ENCODE data around the gene IER2. TPM values are rescaled to one million over a fixed set of nuclear protein-coding genes. Genes with fewer than 3 reads are reported as not detected.

Gene IER2, protein sequence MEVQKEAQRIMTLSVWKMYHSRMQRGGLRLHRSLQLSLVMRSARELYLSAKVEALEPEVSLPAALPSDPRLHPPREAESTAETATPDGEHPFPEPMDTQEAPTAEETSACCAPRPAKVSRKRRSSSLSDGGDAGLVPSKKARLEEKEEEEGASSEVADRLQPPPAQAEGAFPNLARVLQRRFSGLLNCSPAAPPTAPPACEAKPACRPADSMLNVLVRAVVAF
- 64.2 and 101 TPM in 2 replicates for total RNA-seq
- polyA plus RNA-seq: 325 and 369 TPM in 2 replicates

DNA sequence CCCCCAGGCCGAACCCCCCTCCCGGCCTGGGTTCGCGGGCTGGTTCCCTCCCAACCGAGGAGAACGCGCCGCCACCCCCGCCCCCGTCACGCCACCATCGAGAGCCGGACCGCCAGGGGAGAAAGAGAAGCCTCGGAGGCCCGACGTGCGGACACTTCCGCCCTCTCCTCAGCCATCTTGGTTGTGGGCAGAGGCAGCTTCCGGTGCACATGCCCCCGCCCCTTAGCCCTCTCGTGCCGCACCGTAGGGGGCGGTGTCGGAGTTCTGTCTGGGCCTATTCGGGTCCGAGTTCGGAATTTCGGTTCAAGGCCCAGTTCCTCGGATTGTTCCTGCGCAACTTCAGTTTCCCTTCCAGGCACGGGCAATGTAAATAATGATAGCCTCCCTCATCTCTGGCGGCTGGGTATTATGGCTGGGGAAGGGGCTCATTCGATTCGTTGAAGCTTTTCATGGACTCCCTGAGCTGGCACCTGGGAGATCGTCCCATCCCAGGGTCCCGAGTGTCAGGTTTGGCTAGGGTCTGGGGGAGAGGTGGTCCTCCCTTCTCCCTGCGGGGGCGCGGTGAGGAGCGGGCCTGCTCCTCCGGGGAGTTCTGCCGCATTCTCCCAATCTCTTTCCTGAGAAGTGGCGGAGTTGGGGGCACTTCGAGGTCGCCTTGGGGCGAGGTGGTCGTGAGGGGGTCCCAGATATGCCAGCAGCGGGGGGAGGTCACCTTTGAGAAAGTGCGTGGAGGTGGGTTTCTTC, at the start of gene IER2, which contains the start of gene STX10:
Gene IER2 (plus strand): TSS at position 225 of the 744 bp plus-strand sequence. CDS start 2,776 bp downstream, outside the sequence.
Gene STX10 (minus strand): TSS at position 189 of the 744 bp plus-strand sequence. CDS start 202 bp downstream, outside the sequence.
- Histone ChIP-seq H3K9me3 (ENCODE audit: low read depth) (no peaks in the 10 kb centered on the region), H3K4me2 (peak within 1 kb of the TSS; percentile 95), H3K27me3 (no peaks in the 10 kb centered on the region), H3K4me3 (peak within 1 kb of the TSS; percentile 76), H3K4me1 (ENCODE audit: insufficient read depth) (peaks cover 15% of the 10 kb centered on the region), H4K20me1 (ENCODE audit: insufficient read depth, poor library complexity, severe bottlenecking) (peaks cover 16% of the 10 kb centered on the region), H3K79me2 (peaks cover 52% of the 10 kb centered on the region), H3K9me2 (replicated peaks; ENCODE audit: insufficient read depth) (no peaks in the 10 kb centered on the region), H3K36me3 (replicated peaks; ENCODE audit: insufficient read depth, low read depth) (no peaks in the 10 kb centered on the region), H2AFZ (peak within 1 kb of the TSS; percentile 81), H3K27ac (peak within 1 kb of the TSS; percentile 100)
- no peak for TF ChIP-seq EZH2 (IDR thresholded peaks at IDR 0.05; ENCODE audit: borderline replicate concordance)
- TF ChIP-seq, protein P1, sequence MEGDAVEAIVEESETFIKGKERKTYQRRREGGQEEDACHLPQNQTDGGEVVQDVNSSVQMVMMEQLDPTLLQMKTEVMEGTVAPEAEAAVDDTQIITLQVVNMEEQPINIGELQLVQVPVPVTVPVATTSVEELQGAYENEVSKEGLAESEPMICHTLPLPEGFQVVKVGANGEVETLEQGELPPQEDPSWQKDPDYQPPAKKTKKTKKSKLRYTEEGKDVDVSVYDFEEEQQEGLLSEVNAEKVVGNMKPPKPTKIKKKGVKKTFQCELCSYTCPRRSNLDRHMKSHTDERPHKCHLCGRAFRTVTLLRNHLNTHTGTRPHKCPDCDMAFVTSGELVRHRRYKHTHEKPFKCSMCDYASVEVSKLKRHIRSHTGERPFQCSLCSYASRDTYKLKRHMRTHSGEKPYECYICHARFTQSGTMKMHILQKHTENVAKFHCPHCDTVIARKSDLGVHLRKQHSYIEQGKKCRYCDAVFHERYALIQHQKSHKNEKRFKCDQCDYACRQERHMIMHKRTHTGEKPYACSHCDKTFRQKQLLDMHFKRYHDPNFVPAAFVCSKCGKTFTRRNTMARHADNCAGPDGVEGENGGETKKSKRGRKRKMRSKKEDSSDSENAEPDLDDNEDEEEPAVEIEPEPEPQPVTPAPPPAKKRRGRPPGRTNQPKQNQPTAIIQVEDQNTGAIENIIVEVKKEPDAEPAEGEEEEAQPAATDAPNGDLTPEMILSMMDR (IDR thresholded peaks at IDR 0.05; ENCODE audit: poor library complexity): peak; percentile 60
- 2% methylated on average over 44 of the region's 51 CpGs for WGBS (ENCODE audit: low lambda C conversion rate, missing lambda C conversion rate)
- peak; percentile 97 for DNase-seq (ENCODE audit: low spot score)

DNA sequence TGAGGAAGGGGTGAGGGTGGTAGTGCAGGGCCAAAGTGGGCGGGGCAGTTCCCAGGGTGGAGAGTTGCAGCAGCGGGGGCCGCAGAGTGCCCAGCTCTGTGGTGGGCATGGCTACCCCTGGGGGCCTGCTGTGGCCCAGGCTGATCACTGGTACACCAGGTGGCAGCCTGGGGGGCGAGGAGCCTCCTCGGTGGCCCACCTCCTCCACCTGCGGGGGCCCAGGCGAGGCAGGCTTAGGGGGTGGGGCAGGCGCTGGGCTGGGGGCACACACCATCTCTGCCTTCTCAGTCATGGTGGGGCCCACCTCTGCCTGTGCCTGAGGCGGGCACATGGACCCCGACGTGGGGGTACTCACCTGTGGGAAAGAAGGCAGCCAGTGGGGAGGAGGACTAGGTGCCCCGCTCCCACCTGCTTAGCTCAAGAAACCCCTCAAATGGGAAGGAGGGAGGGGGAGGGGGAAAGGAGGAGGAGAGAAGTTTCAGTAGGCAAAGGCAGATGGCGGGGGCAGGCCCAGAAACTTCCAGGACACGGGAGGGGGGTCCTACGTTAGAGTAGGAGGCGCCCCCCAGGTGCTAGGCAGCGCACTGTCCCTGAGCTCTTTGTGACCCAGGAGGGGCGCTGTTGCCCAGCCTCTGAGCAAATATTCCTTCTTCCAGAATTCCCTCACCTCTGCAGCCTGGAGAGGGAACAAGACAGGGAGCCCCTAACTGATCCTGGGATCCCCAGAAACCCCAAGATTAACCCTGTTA, 49.2 kb upstream of the IER2 start:
- DNase-seq (ENCODE audit: low spot score): no peak
- TF ChIP-seq EZH2 (IDR thresholded peaks at IDR 0.05; ENCODE audit: borderline replicate concordance): no peak
- TF ChIP-seq, protein P1 (IDR thresholded peaks at IDR 0.05; ENCODE audit: poor library complexity): peak; percentile 20
- H3K4me3 ChIP-seq: no peak overlapping the region
- no peaks in the 10 kb centered on the region for H3K9me3 ChIP-seq (ENCODE audit: low read depth)
- no peak overlapping the region for H2AFZ ChIP-seq
- peaks cover 4% of the 10 kb centered on the region for H4K20me1 ChIP-seq (ENCODE audit: insufficient read depth, poor library complexity, severe bottlenecking)
- no peaks in the 10 kb centered on the region for H3K36me3 ChIP-seq (replicated peaks; ENCODE audit: insufficient read depth, low read depth)
- H3K4me1 ChIP-seq (ENCODE audit: insufficient read depth): peaks cover 36% of the 10 kb centered on the region
- H3K9me2 ChIP-seq (replicated peaks; ENCODE audit: insufficient read depth): no peaks in the 10 kb centered on the region
- WGBS (ENCODE audit: low lambda C conversion rate, missing lambda C conversion rate): 78% methylated on average over 15 of the region's 18 CpGs
- H3K4me2 ChIP-seq: no peak overlapping the region
- no peak overlapping the region for H3K27ac ChIP-seq
- no peaks in the 10 kb centered on the region for H3K79me2 ChIP-seq
- peaks cover 43% of the 10 kb centered on the region for H3K27me3 ChIP-seq

DNA sequence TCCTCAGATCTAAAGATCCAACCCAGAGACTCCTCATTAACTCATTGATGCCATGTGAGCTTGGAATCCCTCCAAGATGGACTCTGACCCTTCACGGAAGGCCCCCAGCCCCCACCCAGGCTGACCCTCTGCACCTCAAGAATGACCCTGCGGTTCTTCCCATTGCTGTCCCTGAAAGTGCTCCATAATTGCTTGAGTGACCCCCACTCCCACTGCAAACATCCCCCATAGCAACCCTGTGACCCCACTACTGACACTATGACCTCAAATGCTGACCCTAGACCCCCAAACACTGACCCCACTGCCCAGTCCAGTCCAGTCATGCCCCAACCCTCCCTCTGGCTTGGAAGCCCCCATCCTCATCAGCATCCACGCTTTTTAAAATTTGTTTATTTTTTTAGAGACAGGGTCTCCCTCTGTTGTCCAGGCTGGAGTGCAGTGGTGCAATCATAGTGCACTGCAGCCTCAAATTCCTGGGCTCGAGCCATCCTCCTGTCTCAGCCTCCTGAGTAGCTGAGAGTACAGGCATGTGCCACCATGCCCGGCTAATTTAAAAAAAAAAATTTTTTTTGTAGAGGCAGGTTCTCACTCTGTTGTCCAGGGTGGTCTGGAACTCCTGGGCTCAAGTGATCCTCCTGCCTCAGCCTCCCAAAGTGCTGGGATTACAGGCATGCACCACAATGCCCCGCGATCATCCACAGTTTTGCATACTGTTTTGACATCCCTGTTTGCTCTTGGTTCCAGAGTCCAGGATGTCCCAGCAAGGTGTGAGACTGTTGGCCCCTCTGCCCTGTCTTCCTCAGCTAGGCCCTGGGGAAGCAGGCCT, 48.4 kb upstream of the IER2 start:
- H4K20me1 ChIP-seq (ENCODE audit: insufficient read depth, poor library complexity, severe bottlenecking): peaks cover 4% of the 10 kb centered on the region
- no peak overlapping the region for H2AFZ ChIP-seq
- WGBS (ENCODE audit: low lambda C conversion rate, missing lambda C conversion rate): 81% methylated on average over 7 of the region's 7 CpGs
- no peak overlapping the region for H3K27ac ChIP-seq
- H3K4me2 ChIP-seq: peak overlapping the region; percentile 80
- H3K27me3 ChIP-seq: peaks cover 35% of the 10 kb centered on the region
- no peaks in the 10 kb centered on the region for H3K79me2 ChIP-seq
- no peaks in the 10 kb centered on the region for H3K36me3 ChIP-seq (replicated peaks; ENCODE audit: insufficient read depth, low read depth)
- H3K4me3 ChIP-seq: no peak overlapping the region
- TF ChIP-seq, protein P1 (IDR thresholded peaks at IDR 0.05; ENCODE audit: poor library complexity): no peak
- TF ChIP-seq EZH2phosphoT487 (IDR thresholded peaks at IDR 0.05; ENCODE audit: low read depth, severe bottlenecking, unreplicated experiment): no peak
- no peak for TF ChIP-seq EZH2 (IDR thresholded peaks at IDR 0.05; ENCODE audit: borderline replicate concordance)
- no peaks in the 10 kb centered on the region for H3K9me2 ChIP-seq (replicated peaks; ENCODE audit: insufficient read depth)
- H3K4me1 ChIP-seq (ENCODE audit: insufficient read depth): peaks cover 30% of the 10 kb centered on the region
- DNase-seq (ENCODE audit: low spot score): no peak
- no peaks in the 10 kb centered on the region for H3K9me3 ChIP-seq (ENCODE audit: low read depth)
